PC-9 (cell line): ENCODE data around the gene UTP20.
"Not testable (repeated sequence)": the region's sequence is repeated elsewhere in the genome, so short reads cannot be mapped to it uniquely, and the experiment has no call there.

ENCODE experiments used
- CTCF ChIP-seq: fragments of 200-600 bp; sonication (generic); conservative IDR thresholded peaks from 2 replicates; pipeline ENCODE4 v1.6.1; 2017; ENCODE audit warnings: mixed run types, antibody characterized with exemption, mild to moderate bottlenecking, moderate library complexity
- EZH2 ChIP-seq: fragments of 200-600 bp; sonication (generic); IDR thresholded peaks from 2 replicates; pipeline ENCODE4 v1.8.0; 2017; ENCODE audit warnings: antibody characterized with exemption, low read depth

- TF ChIP-seq CTCF, EZH2: not testable (repeated sequence)
Measured at GRCh38 chr12:101391181-101391580, 111.3 kb downstream of the UTP20 start.
